ENCODE measurements around the gene LDLRAP1. TPM values are rescaled to one million over a fixed set of nuclear protein-coding genes. Genes with fewer than 3 reads are reported as not detected.

Gene LDLRAP1
- 10 to 100 TPM; 16.5 to 21.3 TPM for total RNA-seq

GRCh38 chr1:25543425-25544242 lies at the start of gene LDLRAP1:
LDLRAP1 (plus strand) TSS chr1:25543606; CDS start chr1:25543699, 93 bp downstream.

GRCh38 chr1:25616095-25616986 lies 72.9 kb downstream of the LDLRAP1 start, which contains the start of gene MAN1C1:
MAN1C1 (plus strand) TSS chr1:25616791; CDS start chr1:25617798, 1,007 bp downstream.

Other genes starting within 250 kb of the LDLRAP1 start
- 100 to 1,000 TPM in 1 of 2 donors, 10 to 100 TPM in 1; 93.2 to 109 TPM for gene TMEM50A, start 205.3 kb upstream of the LDLRAP1 start, total RNA-seq
- gene RHCE, start 122.8 kb upstream of the LDLRAP1 start, total RNA-seq = under 1 TPM in 1 of 2 donors, not detected in 1; 0.34 TPM
- 10 to 100 TPM; 15.1 to 16.0 TPM for gene MACO1, start 112.7 kb upstream of the LDLRAP1 start, total RNA-seq
- 1 to 10 TPM; 4.3 to 4.5 TPM for gene MAN1C1, start 73.2 kb downstream of the LDLRAP1 start, total RNA-seq

Measured in melanocyte of skin (primary cell).